Rectal smooth muscle tissue (tissue), 1 donor: ENCODE results near the gene CHD9NB.
A peak's percentile ranks its signal among the peaks of the same experiment; 100 is the strongest.
"Not testable (repeated sequence)": the region's sequence is repeated elsewhere in the genome, so short reads cannot be mapped to it uniquely, and the experiment has no call there.

Source experiments
- H3K27ac ChIP-seq: one replicate; pipeline ENCODE4 v1.7.0; 2013; ENCODE audit warnings: low read depth, low read length, inconsistent platforms
- H3K27me3 ChIP-seq: one replicate; pipeline ENCODE4 v1.7.0; 2013; ENCODE audit warnings: low read length; ENCODE audit not compliant: control insufficient read depth, insufficient read depth
- H3K36me3 ChIP-seq: one replicate; pipeline ENCODE4 v1.7.0; 2013; ENCODE audit warnings: low read length; ENCODE audit not compliant: control insufficient read depth, insufficient read depth
- H3K4me1 ChIP-seq: one replicate; pipeline ENCODE4 v1.7.0; 2013; ENCODE audit warnings: low read length; ENCODE audit not compliant: control insufficient read depth, insufficient read depth
- H3K4me3 ChIP-seq: one replicate; pipeline ENCODE4 v1.7.0; 2013; ENCODE audit warnings: low read length
- H3K9ac ChIP-seq: one replicate; pipeline ENCODE4 v1.7.0; 2013; ENCODE audit warnings: low read length

CHD9NB gene

DNA sequence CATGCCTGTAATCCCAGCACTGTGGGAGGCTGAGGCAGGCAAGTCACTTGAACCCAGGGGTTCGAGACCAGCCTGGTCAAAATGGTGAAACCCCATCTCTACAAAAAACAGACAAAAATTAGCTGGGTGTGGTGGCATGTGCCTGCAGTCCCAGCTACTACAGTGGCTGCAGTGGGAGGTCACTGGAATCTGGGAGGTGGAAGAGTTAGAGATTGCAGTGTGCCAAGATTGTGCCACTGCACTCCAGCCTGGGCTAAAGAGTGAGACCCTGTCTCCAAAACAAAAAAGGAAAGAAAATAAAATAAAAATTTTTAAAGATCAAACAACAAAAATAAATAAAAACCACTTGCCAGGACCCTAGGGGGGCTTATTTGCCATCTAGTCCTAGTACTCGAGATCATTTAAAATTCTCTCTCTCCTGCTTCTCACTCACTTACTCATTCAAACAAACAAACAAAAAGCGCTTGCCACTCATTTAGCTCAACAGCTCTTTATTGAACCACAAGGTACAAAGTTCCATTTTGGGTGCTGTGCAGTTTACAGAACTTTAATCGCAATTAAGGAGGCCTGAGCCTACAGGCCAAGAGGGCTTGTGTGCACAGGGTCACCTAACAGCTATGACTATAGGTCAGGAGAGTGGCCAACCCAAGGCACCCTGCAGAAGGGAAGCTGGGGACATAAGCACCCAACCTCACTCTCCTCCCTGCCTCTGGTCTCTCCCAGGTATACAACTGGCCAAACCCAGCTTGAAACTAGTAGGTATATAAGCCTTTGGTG, 4.4 kb downstream of the CHD9NB start:
- Histone ChIP-seq H3K36me3 (no peaks in the 10 kb centered on the region), H3K4me3 (no peak overlapping the region), H3K9ac (no peak overlapping the region), H3K27ac (no peak overlapping the region), H3K4me1 (no peaks in the 10 kb centered on the region), H3K27me3 (no peaks in the 10 kb centered on the region)

DNA sequence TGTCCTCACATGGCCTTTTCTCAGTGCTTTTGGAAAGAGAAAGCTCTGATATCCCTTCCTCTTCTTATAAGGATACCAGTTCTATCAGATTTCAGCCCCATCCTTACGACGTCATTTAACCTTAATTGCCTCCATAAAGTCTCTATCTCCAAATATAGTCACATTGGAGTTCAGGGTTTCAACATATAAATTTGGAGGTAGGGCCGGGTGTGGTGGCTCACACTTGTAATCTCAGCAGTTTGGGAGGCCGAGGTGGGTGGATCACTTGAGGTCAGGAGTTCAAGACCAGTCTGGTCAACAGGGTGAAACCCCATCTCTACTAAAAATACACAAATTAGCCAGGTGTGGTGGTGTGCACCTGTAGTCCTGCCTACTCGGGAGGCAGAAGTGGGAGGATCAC, 5.2 kb downstream of the CHD9NB start:
- H3K4me1 ChIP-seq, H3K27ac ChIP-seq, H3K4me3 ChIP-seq, H3K27me3 ChIP-seq, H3K9ac ChIP-seq, H3K36me3 ChIP-seq: not testable (repeated sequence)

DNA sequence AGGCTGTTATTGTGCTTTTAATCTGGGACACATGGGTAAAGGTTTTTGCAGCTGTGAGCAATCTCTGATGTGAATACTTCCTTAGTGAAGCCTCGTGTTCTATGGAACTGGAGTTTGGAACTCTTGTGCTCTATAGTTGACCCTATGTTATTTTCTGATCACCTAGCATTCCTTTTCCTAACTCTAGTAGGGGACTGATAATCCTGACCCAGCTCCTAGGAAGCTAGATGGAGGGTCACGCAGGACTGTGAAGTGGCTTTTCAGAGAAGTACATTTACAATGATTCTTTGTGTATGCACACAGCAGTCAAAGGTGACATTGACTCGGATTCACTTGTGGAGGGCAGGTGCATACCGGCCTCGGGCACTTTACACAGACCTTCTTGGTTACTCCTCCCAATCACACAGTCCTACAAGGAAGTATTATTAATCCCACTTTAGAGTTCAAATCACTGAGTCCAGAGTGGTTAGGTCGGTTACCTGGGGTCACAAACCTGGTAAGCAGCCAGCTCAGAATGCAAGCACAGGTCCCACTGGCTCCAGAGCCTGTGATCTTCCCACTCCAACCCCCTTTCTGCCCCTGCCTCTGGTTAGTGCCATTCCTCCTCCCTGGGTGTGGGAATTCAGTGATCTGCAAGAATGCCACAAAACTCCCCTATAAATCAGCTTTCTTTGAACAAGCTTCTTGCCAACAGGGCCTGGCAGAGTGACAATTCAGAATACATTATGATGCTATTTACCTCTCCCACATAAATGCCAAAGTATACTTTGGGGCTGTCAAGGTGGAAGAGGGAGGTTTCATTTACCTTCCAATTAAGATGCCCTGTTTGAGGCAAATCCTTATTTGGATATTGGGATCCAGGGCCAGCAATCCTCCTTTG, 7.1 kb downstream of the CHD9NB start:
- no peaks in the 10 kb centered on the region for H3K4me1 ChIP-seq
- no peak overlapping the region for H3K27ac ChIP-seq
- H3K9ac ChIP-seq: no peak overlapping the region
- no peak overlapping the region for H3K4me3 ChIP-seq
- no peaks in the 10 kb centered on the region for H3K27me3 ChIP-seq
- no peaks in the 10 kb centered on the region for H3K36me3 ChIP-seq

DNA sequence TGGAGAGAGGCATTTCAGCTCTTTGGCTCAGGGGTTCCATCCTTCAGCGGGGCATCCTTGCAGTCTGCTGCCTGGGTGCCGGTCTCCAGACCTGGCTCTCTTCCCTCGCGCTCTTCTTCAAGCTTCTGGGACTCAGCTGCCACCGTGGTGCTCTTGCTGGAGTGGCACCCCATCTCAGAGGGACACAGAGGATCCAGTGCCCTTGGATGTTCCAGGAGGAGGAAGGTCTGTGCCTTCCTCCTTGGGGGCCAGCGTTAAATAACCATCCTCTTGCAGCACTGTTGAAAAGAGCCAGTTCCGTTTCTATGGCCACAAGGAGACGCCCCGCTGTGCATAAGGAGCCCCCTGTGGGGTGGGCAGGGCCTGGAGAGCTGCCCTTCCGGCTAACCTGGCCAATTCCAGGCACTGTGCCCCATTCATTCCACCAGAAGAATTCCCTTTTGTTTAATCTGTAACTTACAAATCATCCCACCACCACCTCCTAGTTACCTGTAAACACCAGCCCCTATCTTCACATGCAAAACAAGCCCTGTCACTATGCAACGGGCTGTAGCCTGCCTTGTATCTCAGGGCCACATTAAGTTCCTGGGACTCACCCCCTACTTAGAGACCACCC, 8.6 kb downstream of the CHD9NB start:
- H3K27ac ChIP-seq: no peak overlapping the region
- no peaks in the 10 kb centered on the region for H3K27me3 ChIP-seq
- H3K4me1 ChIP-seq: no peaks in the 10 kb centered on the region
- H3K4me3 ChIP-seq: no peak overlapping the region
- no peaks in the 10 kb centered on the region for H3K36me3 ChIP-seq
- H3K9ac ChIP-seq: no peak overlapping the region

DNA sequence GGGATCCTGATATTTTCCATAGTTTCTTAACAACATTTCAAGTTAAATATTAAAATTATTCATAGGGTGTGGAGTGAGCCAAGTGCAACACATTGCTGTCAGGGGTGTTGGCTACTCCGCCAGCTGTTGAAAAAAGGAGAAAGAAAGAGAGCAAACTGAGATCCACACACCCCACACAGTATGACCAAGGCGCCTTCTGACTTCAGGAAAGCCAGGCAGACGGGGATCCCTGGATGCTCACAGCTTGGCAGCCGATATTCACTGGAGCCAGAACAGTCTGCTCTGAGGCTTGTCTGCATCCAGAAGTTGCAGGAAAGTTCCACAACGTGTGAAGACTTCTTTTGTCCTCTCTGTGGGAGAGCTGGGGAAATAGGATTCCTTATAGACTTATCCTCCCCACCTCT, 9.3 kb downstream of the CHD9NB start:
- Histone ChIP-seq H3K4me3 (no peak overlapping the region), H3K36me3 (no peaks in the 10 kb centered on the region), H3K4me1 (no peaks in the 10 kb centered on the region), H3K9ac (no peak overlapping the region), H3K27ac (no peak overlapping the region), H3K27me3 (no peaks in the 10 kb centered on the region)

GRCh38 chr16:53042235-53042701, 10.4 kb downstream of the CHD9NB start:
- H3K4me1 ChIP-seq: no peaks in the 10 kb centered on the region
- H3K4me3 ChIP-seq: no peak overlapping the region
- H3K27ac ChIP-seq: no peak overlapping the region
- H3K9ac ChIP-seq: no peak overlapping the region
- H3K27me3 ChIP-seq: no peaks in the 10 kb centered on the region
- no peaks in the 10 kb centered on the region for H3K36me3 ChIP-seq

- Histone ChIP-seq H3K4me1 (no peaks in the 10 kb centered on the region), H3K4me3 (no peak overlapping the region), H3K27me3 (no peaks in the 10 kb centered on the region), H3K36me3 (no peaks in the 10 kb centered on the region), H3K9ac (no peak overlapping the region), H3K27ac (no peak overlapping the region)
Observed at GRCh38 chr16:53041320-53042051, 11.2 kb downstream of the CHD9NB start.

DNA sequence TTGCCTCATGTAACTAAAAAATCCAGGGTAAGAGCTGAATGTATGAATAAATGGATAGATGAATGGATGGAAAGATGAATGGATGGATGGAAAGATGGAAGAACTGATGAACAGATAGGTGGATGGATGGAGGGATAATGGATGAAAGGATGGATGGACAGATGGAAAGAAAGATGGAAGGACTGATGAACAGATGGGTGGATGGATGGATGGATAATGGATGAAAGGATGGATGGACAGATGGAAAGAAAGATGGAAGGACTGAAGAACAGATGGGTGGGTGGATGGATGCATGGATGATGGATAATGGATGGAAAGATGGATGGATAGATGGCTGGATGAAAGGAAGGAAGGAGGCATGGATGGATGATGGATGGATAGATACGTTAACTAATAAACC, 11.9 kb downstream of the CHD9NB start:
- no peaks in the 10 kb centered on the region for H3K4me1 ChIP-seq
- no peaks in the 10 kb centered on the region for H3K36me3 ChIP-seq
- H3K9ac ChIP-seq: no peak overlapping the region
- H3K27ac ChIP-seq: peak overlapping the region; percentile 8
- H3K4me3 ChIP-seq: no peak overlapping the region
- no peaks in the 10 kb centered on the region for H3K27me3 ChIP-seq

DNA sequence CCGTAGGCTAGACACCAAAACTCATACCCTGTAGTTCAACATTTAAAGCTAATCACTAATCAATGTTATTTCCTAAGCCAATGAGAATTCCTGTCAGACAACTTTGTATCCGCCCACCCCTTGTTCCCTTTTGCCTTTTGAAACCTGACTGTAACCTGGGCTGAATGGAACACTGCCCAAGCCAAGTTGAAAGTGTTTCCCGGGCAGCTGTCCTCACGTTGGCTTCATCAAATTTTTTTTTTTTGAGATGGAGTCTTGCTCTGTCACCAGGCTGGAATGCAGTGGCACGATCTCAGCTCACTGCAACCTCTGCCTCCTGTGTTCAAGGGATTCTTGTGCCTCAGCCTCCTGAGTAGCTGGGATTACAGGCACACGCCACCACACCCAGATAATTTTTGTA, 16.0 kb downstream of the CHD9NB start:
- H3K27ac ChIP-seq, H3K4me1 ChIP-seq, H3K36me3 ChIP-seq, H3K4me3 ChIP-seq, H3K27me3 ChIP-seq, H3K9ac ChIP-seq: not testable (repeated sequence)

GRCh38 chr16:53036066-53036465, 16.6 kb downstream of the CHD9NB start:
- no peaks in the 10 kb centered on the region for H3K4me1 ChIP-seq
- no peak overlapping the region for H3K9ac ChIP-seq
- no peak overlapping the region for H3K27ac ChIP-seq
- H3K36me3 ChIP-seq: no peaks in the 10 kb centered on the region
- H3K4me3 ChIP-seq: no peak overlapping the region
- H3K27me3 ChIP-seq: no peaks in the 10 kb centered on the region

DNA sequence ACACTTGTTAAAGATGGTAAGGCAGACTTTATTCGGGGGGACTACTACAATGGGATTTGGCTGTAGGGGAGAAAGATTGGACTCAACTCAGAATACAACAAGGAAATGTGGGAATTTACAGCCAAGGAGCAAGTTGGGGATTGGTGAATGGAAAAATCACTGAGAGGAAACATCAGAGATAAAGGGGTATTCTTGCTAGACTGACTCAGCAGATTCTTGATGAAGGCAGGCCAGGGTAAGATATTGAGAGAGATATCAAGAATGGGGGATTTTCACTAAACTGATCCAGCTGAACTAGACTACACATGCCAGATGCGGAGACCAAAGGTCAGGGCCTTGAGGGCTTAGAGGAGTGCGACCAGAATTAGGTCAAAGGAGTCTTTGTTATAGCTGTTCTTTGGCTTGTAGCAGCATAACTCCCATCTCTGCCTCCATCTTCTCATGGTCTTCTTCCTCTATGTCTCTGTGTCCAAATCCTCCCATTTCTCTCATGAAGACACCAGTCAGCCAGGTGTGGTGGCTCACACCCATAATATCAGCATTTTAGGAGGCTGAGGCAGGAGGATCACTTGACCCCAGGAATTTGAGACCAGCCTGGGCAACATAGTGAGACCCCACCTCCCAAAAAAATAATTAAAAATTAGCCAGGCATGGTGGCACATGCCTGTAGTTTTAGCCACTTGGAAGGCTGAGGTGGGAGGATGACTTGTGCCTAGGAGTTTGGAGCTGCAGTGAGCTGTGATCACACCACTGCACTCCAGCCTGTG, 17.3 kb downstream of the CHD9NB start:
- no peak overlapping the region for H3K9ac ChIP-seq
- no peaks in the 10 kb centered on the region for H3K4me1 ChIP-seq
- H3K27me3 ChIP-seq: no peaks in the 10 kb centered on the region
- H3K27ac ChIP-seq: no peak overlapping the region
- H3K36me3 ChIP-seq: no peaks in the 10 kb centered on the region
- no peak overlapping the region for H3K4me3 ChIP-seq
